ENCODE data around the gene BABAM2. TPM values are rescaled to one million over a fixed set of nuclear protein-coding genes. Genes with fewer than 3 reads are reported as not detected.

BABAM2 gene
- total and polyA plus RNA-seq, 2 donors, result 17.4 to 34.8 TPM

GRCh38 chr2:28168376-28168775 is 277.8 kb downstream of the BABAM2 start:
- Histone ChIP-seq H3K27me3 (ENCODE audit: control insufficient read depth in 2 of 2, insufficient read depth in 1 of 2, low read length in 1 of 2) (no peaks in the 10 kb centered on the region), H3K27ac (ENCODE audit: low read depth in 1 of 2, low read length in 1 of 2) (no peak overlapping the region), H3K4me1 (ENCODE audit: control insufficient read depth in 2 of 2, insufficient read depth in 2 of 2, low read length in 2 of 2) (no peaks in the 10 kb centered on the region), H3K4me3 (ENCODE audit: low read length in 2 of 2) (no peak overlapping the region), H3K9me3 (ENCODE audit: control insufficient read depth in 2 of 2, insufficient read depth in 1 of 2, low read length in 1 of 2) (no peaks in the 10 kb centered on the region), H3K36me3 (ENCODE audit: control insufficient read depth in 2 of 2, insufficient read depth in 2 of 2, low read length in 1 of 2) (no peaks in the 10 kb centered on the region)
- 96% methylated on average over 5 of the region's 5 CpGs for WGBS
- DNase-seq (ENCODE audit: low read depth in 6 of 9, low spot score in 9 of 9), result no peak

- Histone ChIP-seq H3K9me3 (ENCODE audit: control insufficient read depth in 2 of 2, insufficient read depth in 1 of 2, low read length in 1 of 2) (no peaks in the 10 kb centered on the region), H3K4me3 (ENCODE audit: low read length in 2 of 2) (no peak overlapping the region), H3K27ac (ENCODE audit: low read depth in 1 of 2, low read length in 1 of 2) (no peak overlapping the region), H3K4me1 (ENCODE audit: control insufficient read depth in 2 of 2, insufficient read depth in 2 of 2, low read length in 2 of 2) (no peaks in the 10 kb centered on the region), H3K36me3 (ENCODE audit: control insufficient read depth in 2 of 2, insufficient read depth in 2 of 2, low read length in 1 of 2) (no peaks in the 10 kb centered on the region), H3K27me3 (ENCODE audit: control insufficient read depth in 2 of 2, insufficient read depth in 1 of 2, low read length in 1 of 2) (no peaks in the 10 kb centered on the region)
- no peak for DNase-seq (ENCODE audit: low read depth in 6 of 9, low spot score in 9 of 9)
- 81% methylated on average over 3 of the region's 3 CpGs for WGBS
Measured at GRCh38 chr2:28169492-28169891, 279.0 kb downstream of the BABAM2 start.

- no peaks in the 10 kb centered on the region for H3K36me3 ChIP-seq (ENCODE audit: control insufficient read depth in 2 of 2, insufficient read depth in 2 of 2, low read length in 1 of 2)
- H3K9me3 ChIP-seq (ENCODE audit: control insufficient read depth in 2 of 2, insufficient read depth in 1 of 2, low read length in 1 of 2), result peaks cover 0 to 4% of the 10 kb centered on the region in 2 donors
- no peaks in the 10 kb centered on the region for H3K4me1 ChIP-seq (ENCODE audit: control insufficient read depth in 2 of 2, insufficient read depth in 2 of 2, low read length in 2 of 2)
- no peak for DNase-seq (ENCODE audit: low read depth in 6 of 9, low spot score in 9 of 9)
- H3K27ac ChIP-seq (ENCODE audit: low read depth in 1 of 2, low read length in 1 of 2), result peak overlapping the region in 1 of 2 donors; percentile 53
- H3K27me3 ChIP-seq (ENCODE audit: control insufficient read depth in 2 of 2, insufficient read depth in 1 of 2, low read length in 1 of 2), result no peaks in the 10 kb centered on the region
- 96% methylated on average over 9 of the region's 9 CpGs for WGBS
- no peak overlapping the region for H3K4me3 ChIP-seq (ENCODE audit: low read length in 2 of 2)
Measured at GRCh38 chr2:28172114-28172898, 281.8 kb downstream of the BABAM2 start.

- Histone ChIP-seq H3K27me3 (ENCODE audit: control insufficient read depth in 2 of 2, insufficient read depth in 1 of 2, low read length in 1 of 2) (no peaks in the 10 kb centered on the region), H3K9me3 (ENCODE audit: control insufficient read depth in 2 of 2, insufficient read depth in 1 of 2, low read length in 1 of 2) (peaks cover 0 to 4% of the 10 kb centered on the region in 2 donors), H3K36me3 (ENCODE audit: control insufficient read depth in 2 of 2, insufficient read depth in 2 of 2, low read length in 1 of 2) (no peaks in the 10 kb centered on the region), H3K4me3 (ENCODE audit: low read length in 2 of 2) (no peak overlapping the region), H3K27ac (ENCODE audit: low read depth in 1 of 2, low read length in 1 of 2) (no peak overlapping the region), H3K4me1 (ENCODE audit: control insufficient read depth in 2 of 2, insufficient read depth in 2 of 2, low read length in 2 of 2) (no peaks in the 10 kb centered on the region)
- DNase-seq (ENCODE audit: low read depth in 6 of 9, low spot score in 9 of 9), result no peak
- 84% methylated on average over 8 of the region's 8 CpGs for WGBS
Measured at GRCh38 chr2:28173377-28173776, 282.8 kb downstream of the BABAM2 start.

GRCh38 chr2:28174211-28174610 is 283.7 kb downstream of the BABAM2 start:
- 99% methylated on average over 4 of the region's 4 CpGs for WGBS
- no peak for DNase-seq (ENCODE audit: low read depth in 6 of 9, low spot score in 9 of 9)
- no peaks in the 10 kb centered on the region for H3K4me1 ChIP-seq (ENCODE audit: control insufficient read depth in 2 of 2, insufficient read depth in 2 of 2, low read length in 2 of 2)
- no peaks in the 10 kb centered on the region for H3K36me3 ChIP-seq (ENCODE audit: control insufficient read depth in 2 of 2, insufficient read depth in 2 of 2, low read length in 1 of 2)
- H3K27ac ChIP-seq (ENCODE audit: low read depth in 1 of 2, low read length in 1 of 2), result no peak overlapping the region
- H3K4me3 ChIP-seq (ENCODE audit: low read length in 2 of 2), result no peak overlapping the region
- peaks cover 0 to 4% of the 10 kb centered on the region in 2 donors for H3K9me3 ChIP-seq (ENCODE audit: control insufficient read depth in 2 of 2, insufficient read depth in 1 of 2, low read length in 1 of 2)
- no peaks in the 10 kb centered on the region for H3K27me3 ChIP-seq (ENCODE audit: control insufficient read depth in 2 of 2, insufficient read depth in 1 of 2, low read length in 1 of 2)

- Histone ChIP-seq H3K9me3 (ENCODE audit: control insufficient read depth in 2 of 2, insufficient read depth in 1 of 2, low read length in 1 of 2) (peaks cover 0 to 4% of the 10 kb centered on the region in 2 donors), H3K36me3 (ENCODE audit: control insufficient read depth in 2 of 2, insufficient read depth in 2 of 2, low read length in 1 of 2) (no peaks in the 10 kb centered on the region), H3K4me1 (ENCODE audit: control insufficient read depth in 2 of 2, insufficient read depth in 2 of 2, low read length in 2 of 2) (no peaks in the 10 kb centered on the region), H3K27me3 (ENCODE audit: control insufficient read depth in 2 of 2, insufficient read depth in 1 of 2, low read length in 1 of 2) (no peaks in the 10 kb centered on the region), H3K4me3 (ENCODE audit: low read length in 2 of 2) (no peak overlapping the region), H3K27ac (ENCODE audit: low read depth in 1 of 2, low read length in 1 of 2) (no peak overlapping the region)
- DNase-seq (ENCODE audit: low read depth in 6 of 9, low spot score in 9 of 9), result peak in 1 of 9 donors; percentile 7
- WGBS, result 96% methylated on average over 3 of the region's 3 CpGs
Measured at GRCh38 chr2:28175028-28175427, 284.5 kb downstream of the BABAM2 start.

- no peak overlapping the region for H3K27ac ChIP-seq (ENCODE audit: low read depth in 1 of 2, low read length in 1 of 2)
- H3K4me3 ChIP-seq (ENCODE audit: low read length in 2 of 2), result no peak overlapping the region
- peaks cover 0 to 4% of the 10 kb centered on the region in 2 donors for H3K9me3 ChIP-seq (ENCODE audit: control insufficient read depth in 2 of 2, insufficient read depth in 1 of 2, low read length in 1 of 2)
- no peaks in the 10 kb centered on the region for H3K27me3 ChIP-seq (ENCODE audit: control insufficient read depth in 2 of 2, insufficient read depth in 1 of 2, low read length in 1 of 2)
- WGBS, result 91% methylated on average over 1 of the region's 1 CpG
- no peaks in the 10 kb centered on the region for H3K4me1 ChIP-seq (ENCODE audit: control insufficient read depth in 2 of 2, insufficient read depth in 2 of 2, low read length in 2 of 2)
- no peaks in the 10 kb centered on the region for H3K36me3 ChIP-seq (ENCODE audit: control insufficient read depth in 2 of 2, insufficient read depth in 2 of 2, low read length in 1 of 2)
- DNase-seq (ENCODE audit: low read depth in 6 of 9, low spot score in 9 of 9), result no peak
Measured at GRCh38 chr2:28178946-28179345, 288.4 kb downstream of the BABAM2 start.

- WGBS, result over 99% methylated on average over 3 of the region's 3 CpGs
- no peaks in the 10 kb centered on the region for H3K36me3 ChIP-seq (ENCODE audit: control insufficient read depth in 2 of 2, insufficient read depth in 2 of 2, low read length in 1 of 2)
- no peak overlapping the region for H3K27ac ChIP-seq (ENCODE audit: low read depth in 1 of 2, low read length in 1 of 2)
- H3K4me1 ChIP-seq (ENCODE audit: control insufficient read depth in 2 of 2, insufficient read depth in 2 of 2, low read length in 2 of 2), result no peaks in the 10 kb centered on the region
- no peak for DNase-seq (ENCODE audit: low read depth in 6 of 9, low spot score in 9 of 9)
- no peaks in the 10 kb centered on the region for H3K9me3 ChIP-seq (ENCODE audit: control insufficient read depth in 2 of 2, insufficient read depth in 1 of 2, low read length in 1 of 2)
- no peak overlapping the region for H3K4me3 ChIP-seq (ENCODE audit: low read length in 2 of 2)
- H3K27me3 ChIP-seq (ENCODE audit: control insufficient read depth in 2 of 2, insufficient read depth in 1 of 2, low read length in 1 of 2), result no peaks in the 10 kb centered on the region
Measured at GRCh38 chr2:28181801-28182200, 291.3 kb downstream of the BABAM2 start.

GRCh38 chr2:28182348-28182747 is 291.8 kb downstream of the BABAM2 start:
- H3K4me1 ChIP-seq (ENCODE audit: control insufficient read depth in 2 of 2, insufficient read depth in 2 of 2, low read length in 2 of 2), result no peaks in the 10 kb centered on the region
- H3K36me3 ChIP-seq (ENCODE audit: control insufficient read depth in 2 of 2, insufficient read depth in 2 of 2, low read length in 1 of 2), result no peaks in the 10 kb centered on the region
- no peaks in the 10 kb centered on the region for H3K27me3 ChIP-seq (ENCODE audit: control insufficient read depth in 2 of 2, insufficient read depth in 1 of 2, low read length in 1 of 2)
- no peaks in the 10 kb centered on the region for H3K9me3 ChIP-seq (ENCODE audit: control insufficient read depth in 2 of 2, insufficient read depth in 1 of 2, low read length in 1 of 2)
- no peak for DNase-seq (ENCODE audit: low read depth in 6 of 9, low spot score in 9 of 9)
- no peak overlapping the region for H3K4me3 ChIP-seq (ENCODE audit: low read length in 2 of 2)
- WGBS, result 91% methylated on average over 6 of the region's 6 CpGs
- no peak overlapping the region for H3K27ac ChIP-seq (ENCODE audit: low read depth in 1 of 2, low read length in 1 of 2)
